ENCODE measurements around the gene KDM4C.

The KDM4C gene

DNA sequence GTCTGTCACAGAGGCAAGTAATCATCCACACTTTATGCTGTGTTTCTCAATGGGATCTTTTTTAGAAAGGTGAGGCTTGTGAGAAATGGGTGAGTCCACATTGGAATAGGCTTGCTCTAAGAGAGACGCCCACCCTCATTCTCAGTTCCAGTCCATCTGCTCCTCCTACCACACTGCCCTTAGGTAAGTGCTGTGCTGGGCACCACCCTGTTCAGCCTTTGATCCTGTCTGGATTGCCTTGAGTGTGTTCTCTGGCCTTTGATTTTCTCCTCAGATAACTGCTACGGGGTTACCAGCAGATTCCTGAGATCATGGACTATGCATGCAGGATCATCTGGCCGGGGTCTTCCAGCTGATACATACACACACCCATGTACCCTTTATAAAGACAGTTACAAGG lies 328.6 kb downstream of the KDM4C start:
- TF ChIP-seq, protein P1, sequence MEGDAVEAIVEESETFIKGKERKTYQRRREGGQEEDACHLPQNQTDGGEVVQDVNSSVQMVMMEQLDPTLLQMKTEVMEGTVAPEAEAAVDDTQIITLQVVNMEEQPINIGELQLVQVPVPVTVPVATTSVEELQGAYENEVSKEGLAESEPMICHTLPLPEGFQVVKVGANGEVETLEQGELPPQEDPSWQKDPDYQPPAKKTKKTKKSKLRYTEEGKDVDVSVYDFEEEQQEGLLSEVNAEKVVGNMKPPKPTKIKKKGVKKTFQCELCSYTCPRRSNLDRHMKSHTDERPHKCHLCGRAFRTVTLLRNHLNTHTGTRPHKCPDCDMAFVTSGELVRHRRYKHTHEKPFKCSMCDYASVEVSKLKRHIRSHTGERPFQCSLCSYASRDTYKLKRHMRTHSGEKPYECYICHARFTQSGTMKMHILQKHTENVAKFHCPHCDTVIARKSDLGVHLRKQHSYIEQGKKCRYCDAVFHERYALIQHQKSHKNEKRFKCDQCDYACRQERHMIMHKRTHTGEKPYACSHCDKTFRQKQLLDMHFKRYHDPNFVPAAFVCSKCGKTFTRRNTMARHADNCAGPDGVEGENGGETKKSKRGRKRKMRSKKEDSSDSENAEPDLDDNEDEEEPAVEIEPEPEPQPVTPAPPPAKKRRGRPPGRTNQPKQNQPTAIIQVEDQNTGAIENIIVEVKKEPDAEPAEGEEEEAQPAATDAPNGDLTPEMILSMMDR (IDR thresholded peaks at IDR 0.05; ENCODE audit: low read depth, low read length, missing control alignments), result no peak
- no peak for DNase-seq (ENCODE audit: extremely low read depth, low read depth)
- H3K4me3 ChIP-seq (replicated peaks; ENCODE audit: low read depth, low read length), result no peak overlapping the region

DNA sequence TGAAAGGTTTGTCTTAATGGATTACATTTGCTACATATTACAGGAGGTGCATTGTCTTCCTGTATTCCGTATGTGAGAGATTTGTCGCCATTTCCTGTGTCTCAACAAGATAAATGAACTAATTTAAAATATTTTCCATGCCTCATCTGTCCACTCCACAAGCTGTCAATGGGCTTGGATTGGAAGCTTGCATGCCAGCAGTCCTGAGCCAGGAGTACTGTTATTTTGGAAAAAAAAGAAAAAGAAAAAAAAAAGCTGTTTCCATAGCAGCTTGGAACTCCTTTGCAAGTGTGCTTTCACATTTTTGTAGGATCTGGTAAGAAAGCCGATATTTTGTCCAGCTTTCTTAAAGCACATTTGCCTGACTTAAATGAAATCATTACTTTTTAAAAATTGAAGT lies 330.8 kb downstream of the KDM4C start:
- TF ChIP-seq, protein P1 (IDR thresholded peaks at IDR 0.05; ENCODE audit: low read depth, low read length, missing control alignments), result no peak
- H3K4me3 ChIP-seq (replicated peaks; ENCODE audit: low read depth, low read length), result no peak overlapping the region
- DNase-seq (ENCODE audit: extremely low read depth, low read depth), result no peak

DNA sequence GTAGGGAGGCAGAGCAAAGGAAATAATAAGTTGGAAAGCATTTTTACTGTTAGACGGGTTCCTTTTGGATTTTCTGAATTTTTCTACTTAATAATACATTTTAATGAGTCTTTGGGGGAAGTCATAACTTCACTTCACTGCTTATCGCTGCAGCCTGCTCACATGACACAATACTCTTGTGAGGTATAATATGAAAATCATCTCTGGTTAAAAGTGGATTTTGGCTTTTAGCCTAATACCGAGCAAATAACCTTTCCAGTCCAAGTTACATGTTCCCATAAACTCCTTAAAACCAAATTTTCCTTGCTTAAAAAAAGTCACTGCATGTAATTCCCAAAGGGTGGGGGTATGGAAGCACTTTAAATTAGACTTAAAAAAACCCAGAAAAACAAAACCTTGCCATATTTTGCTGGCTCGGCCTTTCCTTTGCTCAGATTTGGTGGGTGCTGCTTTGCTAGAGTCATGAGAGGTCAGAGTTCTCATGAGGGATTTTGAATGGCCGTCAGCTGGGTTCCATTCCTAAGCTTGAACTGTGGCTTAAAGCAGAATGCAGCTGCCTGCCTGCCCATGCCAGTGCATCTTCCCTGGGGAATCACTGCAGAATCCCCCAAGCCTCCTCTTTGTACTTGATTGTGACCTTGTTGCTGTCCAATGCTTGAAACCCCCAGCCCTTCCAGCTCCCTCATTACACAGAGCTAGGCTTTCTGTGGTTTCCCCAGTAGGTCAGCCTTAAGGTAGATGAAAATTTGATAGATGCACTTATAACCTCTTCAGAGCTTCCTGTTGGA lies 331.8 kb downstream of the KDM4C start:
- no peak overlapping the region for H3K4me3 ChIP-seq (replicated peaks; ENCODE audit: low read depth, low read length)
- DNase-seq (ENCODE audit: extremely low read depth, low read depth), result no peak
- TF ChIP-seq, protein P1 (IDR thresholded peaks at IDR 0.05; ENCODE audit: low read depth, low read length, missing control alignments), result no peak

DNA sequence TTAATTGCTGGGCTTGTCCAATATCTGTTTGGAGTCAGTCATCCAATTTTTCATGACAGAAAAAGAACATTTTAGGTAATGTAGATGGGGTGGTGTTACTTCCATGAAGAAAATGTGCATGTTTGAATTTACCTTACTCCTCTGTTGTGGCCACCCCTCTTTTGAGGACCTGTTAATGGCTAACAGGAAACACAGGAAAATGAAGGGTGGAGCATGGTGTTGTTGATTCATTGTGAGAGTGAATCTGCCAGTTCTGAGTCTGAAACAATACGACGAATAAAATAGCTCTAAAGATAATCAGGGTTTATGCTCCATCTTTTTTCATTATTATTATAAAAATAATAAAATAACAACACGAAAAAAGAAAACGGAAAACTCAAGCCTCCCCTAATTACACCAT lies 335.3 kb downstream of the KDM4C start:
- no peak overlapping the region for H3K4me3 ChIP-seq (replicated peaks; ENCODE audit: low read depth, low read length)
- TF ChIP-seq, protein P1 (IDR thresholded peaks at IDR 0.05; ENCODE audit: low read depth, low read length, missing control alignments), result no peak
- DNase-seq (ENCODE audit: extremely low read depth, low read depth), result no peak

DNA sequence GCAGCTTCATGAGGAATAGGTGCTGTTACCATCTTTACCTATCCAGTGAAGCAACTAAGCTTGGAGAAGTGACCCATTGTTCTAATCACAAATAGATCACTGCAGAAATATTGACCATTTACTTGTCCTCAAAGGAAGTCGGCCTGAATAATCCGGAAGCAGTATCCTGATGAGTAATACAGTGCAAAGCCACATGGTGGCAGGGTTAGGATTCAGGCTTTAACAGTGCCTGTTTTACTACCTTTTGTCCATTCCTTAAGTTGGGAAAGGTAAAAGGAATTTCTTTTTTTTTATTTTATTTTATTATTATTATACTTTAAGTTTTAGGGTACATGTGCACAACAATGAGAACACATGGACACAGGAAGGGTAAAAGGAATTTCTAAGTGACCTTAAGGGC lies 336.3 kb downstream of the KDM4C start:
- DNase-seq (ENCODE audit: extremely low read depth, low read depth), result no peak
- H3K4me3 ChIP-seq (replicated peaks; ENCODE audit: low read depth, low read length), result no peak overlapping the region
- TF ChIP-seq, protein P1 (IDR thresholded peaks at IDR 0.05; ENCODE audit: low read depth, low read length, missing control alignments), result peak; percentile 40

DNA sequence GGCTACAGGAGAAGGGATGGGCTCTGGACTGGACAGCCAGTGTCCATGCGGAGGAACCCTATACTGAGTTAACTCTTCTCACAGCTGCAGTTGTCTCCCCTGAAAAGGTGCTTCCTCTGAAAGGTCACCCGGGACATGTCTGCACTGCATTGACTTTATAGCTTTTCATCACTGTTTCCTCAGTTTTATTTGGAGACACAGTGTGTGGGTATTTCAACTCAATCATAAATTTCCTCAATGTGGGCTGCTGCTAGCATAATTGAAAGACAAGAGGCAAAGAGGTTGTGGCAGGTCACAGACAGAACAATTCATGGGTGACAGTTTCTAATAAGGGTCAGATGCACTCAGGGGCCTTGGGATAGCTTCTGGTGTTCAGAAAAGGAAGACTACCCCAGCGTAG lies 336.8 kb downstream of the KDM4C start:
- no peak for DNase-seq (ENCODE audit: extremely low read depth, low read depth)
- TF ChIP-seq, protein P1 (IDR thresholded peaks at IDR 0.05; ENCODE audit: low read depth, low read length, missing control alignments), result no peak
- H3K4me3 ChIP-seq (replicated peaks; ENCODE audit: low read depth, low read length), result no peak overlapping the region

DNA sequence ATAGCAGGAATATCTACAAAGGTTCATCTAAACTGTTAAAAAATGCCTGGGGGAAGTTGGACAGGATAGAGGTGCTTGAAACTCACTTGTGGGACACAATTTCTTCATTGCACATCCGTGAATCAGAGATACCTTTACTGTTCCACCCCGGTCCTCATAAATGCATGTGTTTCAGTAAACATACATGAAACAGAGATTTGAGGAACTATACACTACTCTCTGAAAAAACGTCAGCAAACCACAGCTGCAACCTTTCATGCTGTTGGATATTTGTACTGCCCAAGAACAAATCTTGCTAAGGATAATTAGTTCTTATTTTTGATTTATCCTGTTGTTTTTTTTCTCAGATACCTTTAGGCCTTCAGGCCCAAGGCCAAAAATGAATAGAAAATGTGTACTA lies 337.3 kb downstream of the KDM4C start:
- no peak for DNase-seq (ENCODE audit: extremely low read depth, low read depth)
- no peak overlapping the region for H3K4me3 ChIP-seq (replicated peaks; ENCODE audit: low read depth, low read length)
- TF ChIP-seq, protein P1 (IDR thresholded peaks at IDR 0.05; ENCODE audit: low read depth, low read length, missing control alignments), result no peak

Data from HFF-Myc (cell line).